GM19025 (cell line): Measurements from ENCODE around the gene UBE2M.
A peak's percentile ranks its signal among the peaks of the same experiment; 100 is the strongest.
"Not testable (repeated sequence)": the region's sequence is repeated elsewhere in the genome, so short reads cannot be mapped to it uniquely, and the experiment has no call there.

Experiments used
- ATAC-seq: cut with Tn5 transposase; IDR thresholded peaks from one replicate; pipeline ENCODE4 v1.9.1; 2021; ENCODE audit warnings: mild to moderate bottlenecking, low read depth, moderate library complexity; ENCODE audit not compliant: unreplicated experiment

The UBE2M gene

DNA sequence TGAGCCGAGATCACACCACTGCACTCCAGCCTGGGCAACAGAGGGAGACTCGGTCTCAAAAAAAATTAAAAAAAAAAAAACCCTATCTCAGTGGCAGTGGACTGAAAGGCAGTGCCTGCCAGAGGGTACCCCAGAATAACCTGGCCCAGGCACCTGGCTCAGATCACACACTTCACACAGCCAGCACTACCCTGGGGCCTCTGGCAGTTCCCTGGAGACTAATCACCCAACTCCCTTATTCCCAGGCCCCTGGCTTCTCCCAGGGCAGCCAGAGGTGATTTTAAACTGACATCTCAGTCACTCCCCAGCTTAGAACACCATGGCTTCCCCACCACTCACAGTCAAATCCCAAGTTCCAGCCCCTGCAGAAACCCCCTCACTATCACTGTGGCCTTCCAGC lies 43.2 kb downstream of the UBE2M start:
- no peak for ATAC-seq

DNA sequence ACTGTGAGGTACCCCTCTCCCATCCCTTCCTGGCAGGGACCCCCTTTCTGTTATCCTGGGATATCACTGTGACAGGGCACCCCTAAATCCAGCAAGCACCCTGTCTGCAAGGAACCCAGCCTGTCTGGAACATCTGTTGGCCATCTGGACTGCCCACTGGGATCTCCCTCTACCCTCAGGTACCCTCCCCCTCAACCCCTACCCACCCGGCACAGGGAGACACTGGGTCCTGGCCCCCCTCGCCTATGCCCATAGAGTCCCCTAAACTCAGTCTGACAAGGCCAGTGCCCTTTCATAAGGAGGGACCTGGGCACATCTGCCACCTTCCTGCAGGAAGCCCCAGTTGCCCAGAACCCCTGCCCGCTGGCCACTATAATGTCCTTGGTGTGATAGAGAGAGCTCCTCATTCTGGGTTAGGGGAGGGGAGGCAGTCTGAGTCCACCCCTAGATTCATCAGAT lies 43.8 kb downstream of the UBE2M start:
- no peak for ATAC-seq

- peak; percentile 79 for ATAC-seq
These were observed 44.5 kb downstream of the UBE2M start for GRCh38 chr19:58513694-58514563.

DNA sequence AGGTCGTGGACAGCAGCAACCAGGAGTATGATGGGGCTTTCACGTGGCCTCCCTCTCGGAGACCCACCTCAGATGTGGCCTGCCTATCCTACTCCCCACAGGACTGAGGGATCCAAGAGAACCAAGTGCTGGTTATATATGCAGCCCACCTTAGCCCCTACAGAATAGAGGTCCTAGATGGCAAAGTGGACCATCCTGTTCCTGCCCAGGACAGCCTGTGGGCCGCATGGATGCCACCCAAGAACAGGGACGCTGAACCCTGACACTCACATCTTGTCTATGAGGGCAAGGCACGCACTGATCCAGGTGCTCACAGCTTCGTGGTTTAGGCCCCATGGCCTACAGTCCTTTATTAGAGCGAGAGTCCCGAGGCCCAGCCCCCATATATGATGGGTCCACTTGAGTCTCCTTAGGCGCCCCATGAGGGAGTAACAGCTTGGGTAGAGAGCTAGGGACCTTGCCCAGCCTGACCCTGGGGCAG lies 45.2 kb downstream of the UBE2M start:
- no peak for ATAC-seq

DNA sequence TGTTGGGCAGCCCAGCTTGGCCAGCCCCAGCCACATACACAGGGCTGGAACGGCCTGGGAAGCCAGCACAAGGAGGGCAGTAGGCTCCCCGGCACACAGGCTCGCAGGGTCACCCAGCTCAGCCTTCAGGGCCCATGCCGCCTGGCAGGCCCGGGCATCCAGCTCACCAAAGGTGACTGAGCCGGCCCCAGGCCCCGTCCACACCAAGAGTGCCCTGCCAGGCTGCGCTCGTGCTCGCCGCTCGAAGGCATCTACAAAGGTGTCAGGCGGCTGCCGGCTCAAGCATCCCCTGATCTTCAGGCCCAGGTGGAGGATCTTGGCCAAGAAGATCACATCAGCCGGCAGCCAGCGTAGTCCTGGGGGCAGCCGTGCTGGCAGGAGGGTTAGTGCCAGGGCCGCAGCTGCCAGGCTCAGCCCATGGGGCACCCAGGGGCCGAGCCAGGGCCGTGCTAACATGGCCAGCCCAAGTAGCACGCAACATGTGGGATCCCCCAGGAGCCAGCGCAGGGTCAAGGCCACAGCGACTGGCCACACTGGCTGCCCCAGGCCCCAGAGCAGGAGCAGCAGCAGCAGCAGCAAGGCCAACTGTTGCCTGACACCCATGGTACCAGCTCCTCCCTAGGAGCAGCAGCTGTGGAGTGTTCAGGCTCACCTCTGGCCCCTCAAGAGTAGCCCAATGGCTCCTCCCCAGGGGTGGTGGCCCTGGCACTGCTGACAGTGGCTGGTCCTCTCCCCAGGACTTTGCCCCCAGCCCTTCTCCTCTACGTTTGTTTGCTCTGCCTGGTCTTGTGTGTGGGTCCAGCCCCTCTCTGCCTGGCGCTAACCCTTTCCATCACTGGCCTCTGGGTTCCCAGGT lies 46.8 kb downstream of the UBE2M start, which contains the start of gene SLC27A5:
TSS of gene SLC27A5 (minus strand) at position 640 of the 856 bp plus-strand sequence. CDS start at position 603, 37 bp downstream.
- ATAC-seq, result no peak

DNA sequence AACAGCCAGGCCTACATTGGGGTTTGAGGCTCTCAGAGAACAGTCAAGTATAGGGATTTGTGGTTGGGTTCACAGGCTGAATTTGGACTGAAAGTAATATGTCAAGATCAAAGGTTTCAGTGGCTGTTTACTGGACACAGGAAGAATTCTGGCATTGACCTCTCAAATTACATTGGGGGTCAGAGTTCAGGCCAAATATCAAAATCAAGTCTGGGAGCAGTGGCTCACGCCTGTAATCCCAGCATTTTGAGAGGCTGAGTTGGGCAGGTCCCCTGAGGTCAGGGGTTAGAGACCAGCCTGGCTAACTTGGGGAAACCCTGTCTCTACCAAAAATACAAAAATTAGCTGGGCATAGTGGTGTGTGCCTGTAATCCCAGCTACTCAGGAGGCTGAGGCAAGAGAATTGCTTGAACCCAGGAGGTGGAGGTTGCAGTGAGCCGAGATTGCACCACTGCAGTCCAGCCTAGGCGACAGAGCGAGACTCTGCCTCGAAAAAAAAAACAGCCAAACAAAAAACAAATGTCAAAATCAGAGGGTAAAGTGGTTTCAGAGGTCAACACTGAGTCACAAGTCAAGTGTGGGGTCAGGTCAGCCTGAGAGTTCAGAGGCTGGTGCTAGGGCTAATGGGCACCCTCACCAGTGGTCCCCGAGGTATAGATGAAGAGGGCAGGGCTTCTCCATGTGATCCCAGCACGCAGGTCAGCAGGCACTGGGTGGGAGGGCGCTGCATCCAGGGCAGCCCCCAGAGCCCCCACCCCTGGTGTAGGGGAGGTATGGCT lies 48.1 kb downstream of the UBE2M start:
- ATAC-seq, result no peak

DNA sequence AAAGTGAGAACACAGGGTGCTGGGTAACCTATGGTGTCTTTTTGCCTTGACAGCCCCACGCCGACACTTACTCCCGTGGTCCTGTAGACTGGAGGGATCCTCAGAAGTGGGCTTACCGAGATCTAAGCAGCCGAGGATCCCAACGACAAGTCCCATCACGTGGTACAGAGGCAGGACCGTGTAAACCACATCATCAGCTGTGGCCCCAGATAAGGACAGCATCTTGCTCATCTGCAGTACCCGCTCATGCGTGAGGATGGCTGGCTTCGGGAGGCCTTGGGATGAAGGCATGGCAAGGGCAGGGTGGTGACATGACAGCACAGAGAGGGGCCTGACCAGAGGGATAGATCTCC lies 48.7 kb downstream of the UBE2M start:
- ATAC-seq, result no peak

GRCh38 chr19:58507602-58508223 lies 50.7 kb downstream of the UBE2M start:
- not testable (repeated sequence) for ATAC-seq
